Suprapubic skin (tissue), 4 donors: Measurements from ENCODE around the gene ZNF777.

Source experiments
- POLR2A ChIP-seq, 2 donors: fragments of 450-650 bp; IDR thresholded peaks; one replicate each; pipeline ENCODE4 v1.6.1; 2017; ENCODE audit warnings: antibody characterized with exemption in 2 of 2, mild to moderate bottlenecking in 2 of 2, moderate library complexity in 2 of 2
- POLR2AphosphoS5 ChIP-seq, 3 donors: sonication (generic); formaldehyde crosslinking; IDR thresholded peaks; one replicate each; pipeline ENCODE4 v1.6.1; 2017; ENCODE audit warnings: antibody characterized with exemption in 3 of 3
- TF ChIP-seq, protein P1 (sequence below), 2 donors: fragments of 200-600 bp in 1 of 2; fragments of 450-650 bp in 1 of 2; sonication (generic) in 1 of 2; IDR thresholded peaks; one replicate each; pipeline ENCODE4 v1.5.1; 2016 to 2019; ENCODE audit warnings: antibody characterized with exemption in 2 of 2, mild to moderate bottlenecking in 1 of 2, moderate library complexity in 1 of 2

DNA sequence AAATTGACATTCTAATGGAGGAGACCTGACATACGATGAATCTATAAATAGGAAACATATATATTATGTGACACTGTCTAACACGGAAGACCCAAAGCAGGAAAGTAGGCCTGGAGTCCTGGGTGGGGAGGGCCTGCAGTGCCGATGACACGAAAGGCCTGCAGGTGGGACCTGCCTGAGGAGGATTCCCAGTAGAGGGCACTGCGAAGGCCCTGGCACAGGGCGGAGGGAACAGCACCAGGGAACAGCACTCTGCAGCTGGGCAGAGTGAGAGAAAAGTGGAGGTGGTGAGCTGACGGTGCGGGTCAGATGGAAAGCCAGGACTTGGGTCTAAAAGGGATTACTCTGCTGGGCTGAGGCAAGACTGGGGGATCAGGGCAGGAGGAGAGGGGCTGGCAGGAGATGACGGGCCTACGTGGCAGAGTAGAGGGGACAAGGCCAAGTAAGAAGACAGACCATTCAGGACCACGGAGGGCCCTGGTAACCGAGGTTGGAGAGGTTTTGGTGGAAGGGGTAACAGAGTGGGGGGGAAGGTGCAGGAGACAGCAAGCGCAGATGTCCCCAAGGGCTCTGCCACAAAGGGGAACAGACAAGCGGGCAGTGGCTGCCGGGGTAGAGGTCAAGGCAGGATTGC lies 28.6 kb upstream of the ZNF777 start:
- TF ChIP-seq, protein P1, sequence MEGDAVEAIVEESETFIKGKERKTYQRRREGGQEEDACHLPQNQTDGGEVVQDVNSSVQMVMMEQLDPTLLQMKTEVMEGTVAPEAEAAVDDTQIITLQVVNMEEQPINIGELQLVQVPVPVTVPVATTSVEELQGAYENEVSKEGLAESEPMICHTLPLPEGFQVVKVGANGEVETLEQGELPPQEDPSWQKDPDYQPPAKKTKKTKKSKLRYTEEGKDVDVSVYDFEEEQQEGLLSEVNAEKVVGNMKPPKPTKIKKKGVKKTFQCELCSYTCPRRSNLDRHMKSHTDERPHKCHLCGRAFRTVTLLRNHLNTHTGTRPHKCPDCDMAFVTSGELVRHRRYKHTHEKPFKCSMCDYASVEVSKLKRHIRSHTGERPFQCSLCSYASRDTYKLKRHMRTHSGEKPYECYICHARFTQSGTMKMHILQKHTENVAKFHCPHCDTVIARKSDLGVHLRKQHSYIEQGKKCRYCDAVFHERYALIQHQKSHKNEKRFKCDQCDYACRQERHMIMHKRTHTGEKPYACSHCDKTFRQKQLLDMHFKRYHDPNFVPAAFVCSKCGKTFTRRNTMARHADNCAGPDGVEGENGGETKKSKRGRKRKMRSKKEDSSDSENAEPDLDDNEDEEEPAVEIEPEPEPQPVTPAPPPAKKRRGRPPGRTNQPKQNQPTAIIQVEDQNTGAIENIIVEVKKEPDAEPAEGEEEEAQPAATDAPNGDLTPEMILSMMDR (IDR thresholded peaks at IDR 0.05), result no peak
- TF ChIP-seq POLR2A (IDR thresholded peaks at IDR 0.05) (no peak), POLR2AphosphoS5 (IDR thresholded peaks at IDR 0.05) (no peak)
